T-helper 2 cell (primary cell): Measurements from ENCODE around the gene SORCS2.

ENCODE experiments used
- DNase-seq, 5 experiments: peaks; one replicate each; pipeline versions ENCODE4 v3.0.0 to v3.0.0-alpha.2; 2012 to 2022

SORCS2 gene

DNA sequence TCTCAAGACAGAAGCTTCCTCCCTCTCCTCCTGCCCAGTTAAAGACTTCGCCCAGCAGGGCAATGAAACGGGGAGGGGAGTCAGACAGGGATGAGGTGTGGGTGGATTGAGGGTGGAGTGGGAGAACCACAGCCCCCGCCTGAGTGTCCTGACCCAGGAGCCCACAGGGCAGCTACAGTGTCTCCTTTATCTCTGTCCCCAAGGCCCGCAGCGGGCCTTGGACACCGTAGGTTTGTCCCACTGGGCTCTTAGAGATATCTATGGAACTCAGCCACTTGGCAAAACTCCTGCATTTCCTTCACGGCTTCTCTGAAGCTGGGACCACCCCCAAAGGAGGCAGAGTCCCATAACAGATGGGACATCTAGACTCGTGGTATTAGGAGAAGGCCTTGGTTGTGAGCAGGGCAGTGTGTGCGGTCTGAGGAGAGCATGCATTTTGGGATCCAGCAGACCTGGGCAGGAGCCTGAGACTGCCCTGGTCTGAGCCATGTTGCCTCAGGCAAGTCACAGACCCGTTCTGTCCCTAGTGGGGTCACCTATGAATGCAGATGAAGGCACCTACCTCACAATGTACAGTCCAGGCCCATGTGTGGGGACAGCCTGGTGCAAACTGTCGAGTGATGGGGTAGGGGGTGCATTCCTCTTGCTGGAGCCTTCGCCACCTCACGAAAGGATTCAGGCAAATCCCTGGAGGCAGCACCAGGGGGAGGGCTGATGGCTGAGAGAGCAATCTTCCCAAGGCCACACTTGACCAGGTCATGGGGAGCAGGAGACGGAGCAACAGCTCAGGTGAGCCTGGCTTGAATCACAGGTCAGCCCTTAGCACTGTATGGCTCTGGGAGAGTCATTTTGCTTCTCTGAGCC, 468.1 kb downstream of the SORCS2 start:
- no peak for DNase-seq

DNA sequence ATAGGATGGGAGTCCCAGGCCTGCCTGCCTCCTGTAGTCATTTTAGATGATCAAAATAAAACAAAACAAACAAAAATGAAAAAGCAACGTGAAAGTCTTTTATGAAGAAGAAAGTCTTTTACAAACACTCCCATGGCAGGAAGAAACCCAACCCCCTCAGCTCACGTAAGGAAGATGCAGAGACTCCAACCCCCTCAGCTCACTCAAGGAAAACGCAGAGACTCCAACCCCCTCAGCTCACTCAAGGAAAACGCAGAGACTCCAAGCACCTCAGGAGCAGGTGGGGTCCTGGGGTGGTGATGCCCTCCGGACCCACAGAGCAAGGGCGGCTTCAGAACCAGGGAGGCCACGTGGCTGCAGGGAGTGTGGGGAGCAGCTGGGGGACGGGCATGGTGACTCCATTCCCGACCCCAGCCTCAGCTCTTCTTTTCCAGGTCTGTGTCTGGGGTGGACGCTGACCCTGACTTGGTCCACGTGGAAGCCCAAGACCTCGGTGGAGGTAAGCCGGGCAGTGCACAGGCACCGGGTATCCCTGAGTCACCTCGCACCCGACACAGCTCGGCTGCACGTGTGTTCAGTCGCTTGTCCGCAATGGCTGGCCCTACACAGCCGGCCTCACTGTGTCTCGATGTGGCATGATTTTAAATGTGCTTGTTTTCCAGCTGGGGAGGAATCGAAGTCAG, 468.9 kb downstream of the SORCS2 start:
- no peak for DNase-seq

DNA sequence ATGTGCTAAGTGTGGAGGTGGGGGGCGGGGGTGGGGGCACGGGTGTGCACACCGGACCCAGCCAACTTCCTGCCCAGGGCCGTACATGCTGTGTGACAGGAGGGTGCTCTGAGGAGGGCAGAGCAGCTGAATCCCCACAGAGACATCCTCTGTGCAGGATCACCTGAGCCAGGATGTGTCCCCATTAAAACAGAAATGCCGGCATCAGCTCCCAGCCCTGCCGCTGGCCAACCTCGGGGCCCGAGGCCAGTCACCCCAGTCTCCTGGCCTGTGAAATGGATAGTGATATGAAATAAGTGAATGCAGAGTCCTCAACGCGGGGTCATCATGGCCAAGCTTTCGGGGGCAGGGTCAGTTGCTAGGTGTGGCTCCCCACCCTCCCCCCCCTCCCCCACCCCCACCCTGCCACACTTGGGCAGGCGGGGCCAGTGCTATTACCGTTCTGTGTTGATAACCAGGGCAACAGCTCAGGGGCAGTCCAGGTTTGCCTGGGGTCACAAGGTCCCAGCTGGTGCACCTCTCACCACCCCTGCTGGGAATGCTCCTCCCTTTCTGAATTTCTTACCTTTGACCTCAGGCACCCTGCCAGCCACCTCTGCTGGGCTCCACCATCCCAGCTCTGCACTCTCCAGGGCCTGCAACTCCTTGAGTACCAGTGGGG, 469.6 kb downstream of the SORCS2 start:
- no peak for DNase-seq

DNA sequence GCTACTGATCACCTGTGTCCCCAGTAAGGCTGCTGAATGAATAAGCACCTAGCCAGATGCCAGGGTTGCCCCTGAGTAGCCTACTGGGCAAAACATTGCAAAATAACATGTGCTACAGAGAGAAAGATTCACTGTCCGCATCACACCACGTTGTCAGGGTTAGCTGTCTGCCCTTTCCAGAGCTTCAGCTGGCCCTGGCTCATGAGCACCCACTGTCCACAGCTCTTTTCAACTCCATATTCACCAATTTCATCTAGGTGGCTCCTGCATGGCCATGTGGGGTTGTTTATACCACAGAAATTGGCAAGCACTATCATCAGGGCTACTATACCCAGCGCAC, 470.1 kb downstream of the SORCS2 start:
- no peak for DNase-seq

DNA sequence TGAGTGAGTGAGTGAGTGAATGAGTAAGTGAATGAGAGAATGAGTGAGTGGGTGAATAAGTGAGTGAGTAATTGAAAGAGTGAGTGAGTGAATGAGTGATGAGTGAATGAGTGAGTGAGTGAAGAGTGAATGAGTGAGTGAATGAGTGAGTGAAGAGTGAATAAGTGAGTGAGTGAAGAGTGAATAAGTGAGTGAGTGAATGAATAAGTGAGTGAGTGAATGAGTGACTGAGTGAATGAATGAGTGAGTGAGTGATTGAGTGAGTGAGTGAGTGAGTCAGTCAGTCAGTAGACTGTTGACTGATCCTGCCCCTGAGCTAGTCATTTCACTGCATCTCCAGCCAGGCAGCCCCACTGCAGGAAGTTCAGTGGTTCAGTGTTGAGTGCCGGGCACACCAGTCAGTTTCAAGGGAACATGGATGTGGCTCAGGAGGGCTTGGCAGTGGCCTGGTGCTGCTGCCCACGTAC, 470.8 kb downstream of the SORCS2 start:
- DNase-seq: peak in 1 of 5 experiments; percentile 45

DNA sequence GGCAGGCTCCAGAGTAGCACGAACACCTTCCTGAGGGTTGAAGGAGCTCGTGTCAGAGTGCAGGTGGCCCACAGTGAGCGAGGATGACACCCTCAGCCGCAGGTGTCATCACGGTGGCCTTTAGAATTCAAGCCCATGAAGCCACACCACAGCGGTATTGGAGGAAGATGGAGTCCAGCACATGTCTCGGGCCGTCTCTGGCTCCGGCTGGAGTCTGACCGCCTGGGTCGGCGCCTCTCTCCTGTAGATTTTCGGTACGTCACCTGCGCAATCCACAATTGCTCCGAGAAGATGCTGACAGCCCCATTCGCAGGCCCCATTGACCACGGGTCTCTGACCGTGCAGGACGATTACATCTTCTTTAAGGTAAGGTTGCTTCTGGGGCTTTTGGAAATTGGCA, 471.8 kb downstream of the SORCS2 start:
- no peak for DNase-seq

DNA sequence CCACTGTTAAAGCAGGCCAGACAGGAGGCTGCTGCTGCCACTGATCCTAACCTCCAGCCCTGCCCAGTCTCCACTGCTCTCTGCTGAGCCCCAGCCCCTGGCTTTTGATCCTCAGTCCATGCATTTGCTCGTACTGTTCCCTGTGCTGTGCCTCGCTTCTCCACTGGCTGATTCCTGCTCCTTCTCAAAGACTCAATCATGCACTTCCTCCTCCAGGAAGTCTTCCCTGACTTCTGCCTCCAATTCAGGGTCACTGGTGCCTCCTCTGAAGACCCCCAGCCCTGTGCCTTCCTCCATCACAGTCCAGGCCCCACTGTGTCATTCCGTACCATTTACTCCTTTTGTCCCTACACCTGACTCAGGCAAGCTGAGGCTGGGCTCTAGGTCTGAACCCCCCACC, 473.0 kb downstream of the SORCS2 start:
- no peak for DNase-seq

DNA sequence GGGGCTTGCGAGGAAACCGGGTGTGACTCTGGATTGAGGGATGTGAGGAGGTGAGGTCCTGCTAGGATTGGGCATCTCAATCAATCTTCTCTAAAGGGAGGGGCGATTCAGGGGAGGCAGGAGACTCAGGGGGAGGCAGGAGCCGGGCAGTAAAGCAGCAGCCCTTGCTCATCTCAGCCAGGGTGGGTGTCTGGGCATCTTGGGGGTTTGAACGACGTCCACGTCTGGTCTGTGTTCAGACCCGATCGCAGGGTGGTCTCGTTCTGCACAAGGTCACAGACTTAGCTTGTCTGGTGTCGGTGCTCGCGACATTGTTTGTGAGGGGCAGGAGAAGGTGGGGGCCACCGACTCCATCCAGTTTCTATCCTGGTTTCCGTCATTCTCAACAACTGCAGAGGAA, 473.7 kb downstream of the SORCS2 start:
- no peak for DNase-seq

DNA sequence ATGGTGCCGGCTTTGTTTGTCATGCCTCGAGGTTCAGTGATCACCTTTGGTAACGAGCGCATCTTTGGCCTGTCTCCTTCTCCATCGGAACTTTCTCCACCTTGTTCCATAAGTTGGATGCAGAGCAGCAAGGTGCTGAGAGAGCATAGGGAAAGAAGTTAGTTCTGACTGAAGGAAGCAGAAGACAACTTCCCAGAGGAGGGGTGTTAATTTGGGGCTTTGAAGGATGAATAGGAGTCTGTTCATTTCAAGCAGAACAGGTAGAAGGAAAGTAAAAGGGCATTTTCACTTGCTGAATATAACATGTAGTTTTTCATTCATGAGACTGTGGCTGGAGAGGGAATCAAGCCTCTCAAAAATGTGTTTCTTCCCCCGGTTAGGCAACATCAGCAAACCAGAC, 474.4 kb downstream of the SORCS2 start:
- no peak for DNase-seq

DNA sequence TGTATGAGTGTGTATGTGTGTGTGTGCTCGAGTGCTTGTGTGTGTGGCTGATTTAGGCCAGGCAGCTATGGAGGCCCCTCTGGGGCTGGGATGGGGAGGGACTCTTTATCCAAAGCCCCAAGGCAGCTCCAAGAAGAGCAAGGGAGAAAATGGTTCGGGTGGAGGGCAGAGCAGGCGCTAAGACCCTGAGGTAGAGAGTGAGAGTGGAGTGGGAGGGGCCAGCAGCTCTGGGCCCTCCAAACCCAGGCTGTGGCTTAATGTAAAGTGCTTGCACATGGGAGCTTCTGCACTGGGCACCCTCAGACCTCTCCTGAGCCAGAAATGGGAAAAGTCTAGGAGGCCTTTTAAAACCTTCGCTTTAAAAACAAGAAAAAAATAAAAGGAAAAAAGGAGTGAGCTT, 475.9 kb downstream of the SORCS2 start:
- no peak for DNase-seq

DNA sequence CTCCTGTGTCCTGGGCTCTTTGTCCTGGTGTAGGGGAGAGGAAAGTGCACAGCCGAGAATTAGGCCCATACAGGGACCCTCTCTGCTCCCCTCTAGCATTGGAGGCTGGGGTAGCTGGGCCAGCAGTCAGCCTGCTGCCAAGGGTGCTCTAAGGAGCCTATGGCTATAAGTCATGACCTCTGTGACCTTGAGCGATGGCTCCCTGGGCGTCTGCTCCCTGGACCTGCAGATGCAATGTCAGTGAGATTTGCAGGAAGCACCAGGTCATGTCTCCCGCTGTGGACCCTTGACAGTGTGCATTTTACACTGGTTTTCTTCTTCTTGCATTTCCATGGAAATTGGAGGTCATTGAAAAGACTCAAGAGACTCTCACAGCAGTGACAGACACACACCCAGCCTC, 476.5 kb downstream of the SORCS2 start:
- DNase-seq: no peak

DNA sequence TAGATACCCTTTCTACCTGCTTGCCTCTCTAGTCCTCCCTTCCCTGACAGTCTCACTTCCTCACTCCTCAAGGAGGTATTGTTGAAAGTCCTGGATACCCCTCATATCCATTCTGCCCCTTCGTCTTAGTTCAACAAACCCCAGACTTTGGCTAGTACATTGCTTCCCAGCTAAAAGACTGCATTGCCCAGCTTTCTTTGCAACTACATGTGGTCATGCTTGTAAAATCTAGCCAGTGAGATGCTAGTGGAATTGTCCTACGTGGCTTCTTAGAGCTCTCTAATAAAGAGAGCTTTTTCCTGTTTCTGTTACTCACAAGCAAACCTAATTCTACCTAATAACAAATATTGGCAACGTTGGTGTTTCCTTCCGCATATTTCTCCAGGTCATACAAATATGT, 480.3 kb downstream of the SORCS2 start:
- no peak for DNase-seq

DNA sequence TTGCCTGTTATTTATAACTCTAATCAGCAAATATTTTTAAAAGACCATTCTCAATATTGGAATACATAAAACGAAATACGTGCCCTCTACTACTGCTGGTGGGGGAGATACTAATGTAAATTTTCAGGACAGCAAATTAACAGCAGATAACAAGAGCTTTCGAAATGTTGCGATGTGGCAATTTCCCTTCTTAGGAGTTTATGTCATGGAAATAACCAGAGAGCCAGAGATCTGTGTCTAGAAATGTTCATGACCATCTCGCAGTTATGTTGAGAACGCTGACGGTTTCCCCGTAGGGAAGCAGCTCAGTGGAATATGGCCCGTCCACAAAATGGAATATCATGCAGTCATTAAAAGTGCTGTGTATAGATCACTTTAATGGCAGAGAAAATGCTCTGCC, 480.8 kb downstream of the SORCS2 start:
- no peak for DNase-seq

DNA sequence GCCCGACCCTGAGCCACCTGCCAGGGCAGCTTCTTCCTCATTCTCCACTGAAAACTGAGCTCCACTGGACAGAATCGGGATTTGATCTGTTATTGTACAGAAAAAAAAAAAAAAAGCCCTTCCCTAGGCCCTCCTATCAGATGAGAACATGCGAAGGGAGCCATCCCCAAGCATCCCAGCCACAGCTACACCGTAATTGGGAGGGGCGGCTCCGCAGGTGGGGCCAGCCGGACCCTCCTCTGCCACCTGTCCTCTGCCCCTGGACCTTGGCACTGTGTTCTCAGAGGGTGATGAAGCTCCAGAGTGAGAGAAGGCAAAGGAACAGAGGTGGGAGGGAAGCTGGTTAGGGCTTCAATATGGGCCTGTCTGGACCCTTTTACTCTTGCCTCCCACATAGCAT, 482.4 kb downstream of the SORCS2 start:
- no peak for DNase-seq

DNA sequence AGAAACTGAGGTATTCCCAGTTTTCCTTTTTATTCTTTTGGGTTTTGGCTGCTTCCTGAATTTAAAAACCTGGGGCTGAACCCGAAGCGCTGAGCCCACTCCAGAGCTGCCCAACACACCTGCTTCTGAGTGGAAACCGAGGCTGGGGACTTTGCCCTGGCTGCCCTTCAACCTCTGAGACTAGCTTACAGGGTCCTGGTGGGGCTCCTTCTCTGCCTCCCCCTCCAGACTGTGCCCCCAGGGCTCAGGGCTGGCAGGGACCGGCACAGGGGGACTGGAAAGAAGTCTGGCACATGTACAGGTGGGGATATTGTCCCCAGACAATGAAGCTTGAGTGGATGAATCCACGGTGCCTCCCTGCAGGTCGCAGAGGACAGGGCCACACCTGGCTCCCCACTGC, 482.8 kb downstream of the SORCS2 start:
- no peak for DNase-seq

DNA sequence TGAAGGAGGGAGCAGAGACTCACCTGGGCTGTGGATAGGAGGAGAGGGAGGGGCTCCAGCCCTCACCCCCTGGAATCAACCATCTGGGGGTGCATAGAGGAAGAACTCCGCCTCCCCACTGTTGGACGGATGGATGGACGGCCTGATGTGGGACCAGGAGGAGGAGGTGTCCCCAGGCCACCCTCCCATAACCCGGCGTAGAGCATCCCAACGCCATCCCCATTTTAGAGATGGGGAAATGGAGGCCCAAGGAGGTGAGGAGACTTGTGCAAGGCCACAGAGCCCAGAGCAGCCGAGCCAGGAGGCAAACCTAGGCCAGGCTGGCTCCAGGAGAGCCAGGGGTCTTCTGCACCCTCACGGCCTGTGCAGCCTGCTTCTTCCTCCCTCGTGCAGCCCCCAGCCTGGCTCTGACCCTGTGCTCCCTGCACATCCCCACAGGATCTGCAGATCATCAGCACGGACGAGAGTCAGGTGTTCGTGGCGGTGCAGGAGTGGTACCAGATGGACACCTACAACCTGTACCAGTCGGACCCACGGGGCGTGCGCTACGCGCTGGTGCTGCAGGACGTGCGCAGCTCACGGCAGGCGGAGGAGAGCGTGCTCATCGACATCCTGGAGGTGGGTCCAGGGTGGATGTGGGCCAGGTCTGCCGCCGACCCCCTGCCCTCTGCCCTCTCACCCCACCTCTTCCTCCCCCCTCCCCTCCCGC, 483.4 kb downstream of the SORCS2 start:
- no peak for DNase-seq

DNA sequence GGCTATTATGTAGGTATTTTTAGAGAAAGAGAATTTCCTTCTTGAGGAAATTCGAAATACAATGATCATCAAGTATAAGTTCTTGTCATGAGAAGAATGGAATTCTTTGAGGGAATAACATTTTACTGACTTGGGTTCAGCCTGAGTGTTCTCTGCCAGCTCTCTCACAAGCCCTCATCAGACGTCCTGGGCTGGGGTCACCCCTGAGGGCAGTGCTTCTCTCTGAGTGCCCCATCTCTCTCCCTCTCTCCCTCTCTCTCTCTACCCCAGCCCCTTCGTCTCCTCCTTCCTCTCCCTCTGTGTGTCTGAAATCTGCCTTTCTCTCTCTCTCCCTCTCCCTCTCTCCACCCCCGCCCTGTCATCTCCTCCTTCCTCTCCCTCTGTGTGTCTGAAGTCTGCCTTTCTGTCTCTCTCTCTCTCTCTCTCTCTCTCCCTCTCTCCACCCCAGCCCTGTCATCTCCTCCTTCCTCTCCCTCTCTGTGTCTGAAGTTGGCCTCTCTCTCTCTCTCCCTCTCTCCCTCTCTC, 484.1 kb downstream of the SORCS2 start:
- no peak for DNase-seq

DNA sequence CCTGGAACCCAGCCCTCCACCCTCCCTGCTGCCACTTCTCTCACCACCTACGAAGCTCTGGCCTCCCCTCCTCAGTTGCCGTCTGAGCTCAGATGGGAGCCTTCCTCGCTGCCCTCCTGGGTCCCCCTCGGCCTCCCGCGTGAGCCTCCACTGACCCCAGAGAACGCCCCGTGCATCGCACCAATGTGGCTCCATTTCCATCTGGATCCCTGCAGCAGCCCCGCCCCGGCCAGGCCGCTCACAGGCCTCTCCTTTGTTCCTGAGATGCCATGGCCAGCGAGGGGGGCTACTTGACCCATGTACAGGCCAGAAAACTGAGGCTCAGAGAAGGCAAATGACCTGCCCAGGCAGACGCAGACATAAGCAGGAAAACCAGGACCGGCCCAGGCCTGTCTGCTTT, 484.7 kb downstream of the SORCS2 start:
- no peak for DNase-seq

DNA sequence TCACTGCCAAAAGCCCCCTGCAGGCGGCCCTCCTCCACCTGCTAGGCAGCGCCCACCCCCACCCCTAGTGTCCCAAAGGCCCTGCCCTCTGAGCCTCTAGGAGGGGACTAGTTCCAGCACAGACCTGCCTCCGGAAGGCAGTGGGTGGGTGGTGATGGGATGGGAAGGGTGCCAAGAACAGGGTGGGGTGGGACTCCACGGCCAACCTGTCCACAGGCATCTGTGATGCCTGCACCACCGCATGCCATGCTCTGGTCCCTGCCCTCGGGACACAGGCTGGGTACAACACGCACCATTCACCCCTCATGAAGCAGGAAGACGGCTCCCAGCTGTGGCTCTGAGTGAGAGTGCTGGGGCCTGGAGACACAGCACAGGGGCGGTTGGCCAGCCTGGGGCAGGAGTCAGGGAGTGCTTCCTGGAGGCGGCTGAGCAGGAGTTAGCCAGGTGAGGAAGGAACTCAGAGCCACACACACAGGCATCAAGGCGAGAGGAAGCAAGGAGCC, 485.5 kb downstream of the SORCS2 start:
- no peak for DNase-seq

DNA sequence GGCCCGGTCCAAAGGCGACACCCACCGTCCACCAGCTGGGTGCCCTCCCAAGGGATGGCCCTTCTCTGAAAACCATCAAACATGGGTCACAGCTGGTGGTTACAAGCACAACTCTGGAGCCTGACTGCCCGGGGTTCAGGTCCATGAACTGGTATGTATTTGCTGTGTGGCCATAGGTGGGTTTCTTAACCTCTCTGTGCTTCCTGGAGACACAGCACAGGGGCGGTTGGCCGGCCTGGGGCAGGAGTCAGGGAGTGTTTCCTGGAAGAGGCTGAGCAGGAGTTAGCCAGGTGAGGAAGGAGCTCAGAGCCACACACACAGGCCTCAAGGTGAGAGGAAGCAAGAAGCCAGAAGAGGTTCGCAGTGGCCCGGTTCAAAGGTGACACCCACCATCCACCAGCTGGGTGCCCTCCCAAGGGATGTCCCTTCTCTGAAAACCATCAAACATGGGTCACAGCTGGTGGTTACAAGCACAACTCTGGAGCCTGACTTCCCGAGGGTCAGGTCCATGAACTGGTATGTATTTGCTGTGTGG, 486.0 kb downstream of the SORCS2 start:
- DNase-seq: no peak

DNA sequence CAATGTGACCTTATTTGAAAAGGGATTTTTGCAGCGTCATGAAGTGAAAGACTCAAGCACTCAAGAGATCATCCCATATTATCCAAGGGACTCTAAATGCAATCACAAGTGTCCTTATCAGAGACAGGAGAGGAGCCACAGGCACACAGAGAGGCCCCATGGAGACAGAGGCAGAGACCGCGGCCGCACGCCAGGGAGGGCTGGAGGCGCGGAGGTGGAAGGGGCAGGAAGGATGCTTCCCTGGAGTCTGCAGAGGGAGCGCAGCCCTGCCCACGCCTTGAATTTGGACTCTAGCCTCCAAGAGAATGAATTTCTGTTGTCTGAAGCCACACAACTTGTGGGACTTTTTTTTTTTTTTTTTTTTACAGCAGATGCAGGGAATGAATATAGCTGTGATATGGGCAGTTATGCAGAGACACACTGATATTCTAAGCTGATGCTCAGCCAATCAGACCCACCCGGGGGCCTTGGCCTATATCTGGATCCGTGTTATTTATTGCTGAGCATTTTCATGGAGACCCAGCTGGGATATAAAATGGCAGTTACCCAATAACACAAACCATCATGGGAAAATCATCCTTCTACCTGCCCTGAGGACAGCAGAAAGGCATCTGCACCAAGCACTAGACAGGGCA, 487.2 kb downstream of the SORCS2 start:
- DNase-seq: no peak

DNA sequence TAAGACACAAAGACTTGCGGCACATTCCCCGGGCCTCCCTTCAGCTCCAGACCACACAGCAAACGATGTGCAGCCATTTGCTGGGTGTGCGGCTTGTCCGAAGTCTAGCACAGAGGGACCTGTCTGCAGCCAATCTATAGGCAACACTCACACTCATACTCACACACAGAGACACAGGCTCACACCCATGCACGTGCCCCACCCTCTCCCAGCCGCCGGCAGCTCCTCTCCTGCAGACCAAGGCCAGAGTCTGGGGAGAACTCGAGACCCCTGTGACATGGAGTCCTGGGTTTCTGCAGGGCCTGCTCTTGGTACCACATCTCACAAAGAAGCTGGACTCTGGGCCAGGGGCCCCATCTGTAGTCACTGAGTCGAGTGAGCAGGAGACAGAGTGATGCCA, 487.8 kb downstream of the SORCS2 start:
- no peak for DNase-seq
